Common myeloid progenitor, CD34-positive (primary cell): ENCODE results near the gene RPTOR.

Experiments
- CTCF ChIA-PET: fragments of 350-600 bp; sonication (Branson Sonifier 250); formaldehyde crosslinking; loops from one replicate; lab custom pipeline; 2021; ENCODE audit warnings: antibody characterized with exemption; lab: Charles Lee
- POLR2A ChIA-PET: fragments of 350-600 bp; sonication (Branson Sonifier 250); formaldehyde crosslinking; loops from one replicate; lab custom pipeline; 2021; ENCODE audit warnings: antibody characterized with exemption; lab: Charles Lee
- DNase-seq, 3 donors: peaks; one replicate each; pipeline versions ENCODE4 v3.0.0 to v3.0.0-alpha.2; 2013
- H3K27ac ChIP-seq, 2 experiments: 1 replicate in 1 of 2; 2 replicates in 1 of 2; pipeline ENCODE4 v1.7.0; 2013; ENCODE audit warnings: inconsistent platforms in 2 of 2, low read length in 2 of 2, mild to moderate bottlenecking in 2 of 2, low read depth in 1 of 2, moderate library complexity in 1 of 2; ENCODE audit not compliant: severe bottlenecking in 2 of 2, insufficient read depth in 1 of 2, poor library complexity in 1 of 2
- H3K27me3 ChIP-seq, 5 experiments: replicated peaks in 2 of 5; 1 replicate in 3 of 5; 2 replicates in 2 of 5; pipeline versions ENCODE4 v1.6.1 to v1.7.0; 2013; ENCODE audit warnings: low read length in 4 of 5, mild to moderate bottlenecking in 2 of 5, moderate library complexity in 2 of 5, inconsistent platforms in 1 of 5; ENCODE audit not compliant: insufficient read depth in 5 of 5, control insufficient read depth in 4 of 5
- H3K36me3 ChIP-seq, 4 experiments: 1 replicate in 2 of 4; 2 replicates in 2 of 4; pipeline versions ENCODE4 v1.6.1 to v1.7.0; 2013; ENCODE audit warnings: low read length in 3 of 4, control low read depth in 1 of 4, mild to moderate bottlenecking in 1 of 4; ENCODE audit not compliant: control insufficient read depth in 4 of 4, insufficient read depth in 4 of 4
- H3K4me1 ChIP-seq, 4 experiments: 1 replicate in 3 of 4; 2 replicates in 1 of 4; pipeline versions ENCODE4 v1.6.1 to v1.7.1; 2013; ENCODE audit warnings: low read length in 3 of 4, mild to moderate bottlenecking in 3 of 4, control low read depth in 1 of 4, inconsistent platforms in 1 of 4, moderate library complexity in 1 of 4; ENCODE audit not compliant: control insufficient read depth in 4 of 4, insufficient read depth in 4 of 4; ENCODE audit errors: control extremely low read depth in 1 of 4
- H3K4me3 ChIP-seq, 7 experiments: 1 replicate in 4 of 7; 2 replicates in 3 of 7; pipeline versions ENCODE4 v1.5.1 to v1.7.0; 2013; ENCODE audit warnings: mild to moderate bottlenecking in 7 of 7, low read length in 6 of 7, moderate library complexity in 6 of 7, inconsistent platforms in 2 of 7, low read depth in 2 of 7, control low read depth in 1 of 7; ENCODE audit not compliant: insufficient read depth in 4 of 7, control insufficient read depth in 1 of 7; ENCODE audit errors: extremely low read depth in 1 of 7
- H3K9me3 ChIP-seq, 5 experiments: 1 replicate in 4 of 5; 2 replicates in 1 of 5; pipeline versions ENCODE4 v1.6.1 to v1.7.1; 2013; ENCODE audit warnings: low read length in 4 of 5, mild to moderate bottlenecking in 2 of 5, inconsistent platforms in 1 of 5, low read depth in 1 of 5, moderate library complexity in 1 of 5; ENCODE audit not compliant: control insufficient read depth in 4 of 5, insufficient read depth in 2 of 5; ENCODE audit errors: control extremely low read depth in 1 of 5
- WGBS: methylation state at CpG from one replicate; pipeline ENCODE4 v1.1.5; 2013; ENCODE audit not compliant: insufficient coverage; 5-methylcytosine and 5-hydroxymethylcytosine counted together

RPTOR gene

DNA sequence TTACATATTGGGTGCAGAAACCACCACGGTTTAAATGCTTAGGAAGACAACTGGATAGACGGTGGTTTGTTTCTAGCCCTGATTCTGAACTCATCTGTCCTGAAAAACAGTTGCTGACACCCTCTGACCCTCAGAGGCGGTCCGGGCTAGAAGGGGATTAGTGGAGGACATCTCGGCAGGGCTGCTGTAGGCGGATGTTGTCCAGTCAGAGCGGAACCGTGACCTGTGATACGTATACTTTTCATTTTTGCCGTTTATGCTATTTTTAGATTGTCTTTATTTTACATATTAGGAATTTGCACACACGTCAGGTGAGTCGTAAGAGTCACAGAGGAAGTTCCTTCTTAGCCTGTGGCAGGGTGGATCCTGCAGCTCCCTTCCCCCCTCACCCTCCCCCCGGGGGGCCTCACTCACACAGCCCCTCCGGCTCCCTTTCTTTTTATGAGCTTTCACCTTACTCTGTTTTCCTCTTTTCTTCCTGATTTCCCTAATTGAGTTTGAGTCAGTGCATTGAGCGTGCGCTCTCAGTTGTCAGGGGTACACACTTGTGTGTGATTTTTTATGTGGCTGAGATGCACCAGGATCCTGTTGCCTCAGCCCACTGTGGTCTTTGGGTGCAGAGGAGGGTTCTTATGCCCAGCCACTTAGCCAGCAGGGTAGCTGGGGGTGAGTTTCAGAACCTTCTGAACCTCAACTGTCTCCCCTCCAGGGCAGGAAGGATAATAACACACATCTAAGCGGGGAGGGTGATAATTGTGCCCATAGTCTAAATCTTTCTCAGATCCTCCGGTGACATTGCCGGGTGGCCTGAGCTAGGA lies 236.0 kb downstream of the RPTOR start:
- Histone ChIP-seq H3K4me1 (peaks cover 15 to 60% (median 38%) of the 10 kb centered on the region in 4 experiments), H3K9me3 (no peaks in the 10 kb centered on the region), H3K4me3 (peak overlapping the region in 4 of 7 experiments; percentile 11 to 26 (median 22)), H3K27me3 (no peaks in the 10 kb centered on the region), H3K36me3 (peaks cover 0 to 15% (median 0%) of the 10 kb centered on the region in 4 experiments), H3K27ac (peak overlapping the region in 1 of 2 experiments; percentile 11)
- 59% methylated on average over 7 of the region's 19 CpGs for WGBS
- CTCF ChIA-PET: interaction anchor here (1.1 to 1.9 kb wide), 6 partner anchors 9 to 205 kb away, joined by 3 to 8 read pairs (median 4); no protein-coding TSS in a partner anchor
- POLR2A ChIA-PET: no interaction called here
- DNase-seq: peak in 2 of 3 donors; percentile 38 to 51

DNA sequence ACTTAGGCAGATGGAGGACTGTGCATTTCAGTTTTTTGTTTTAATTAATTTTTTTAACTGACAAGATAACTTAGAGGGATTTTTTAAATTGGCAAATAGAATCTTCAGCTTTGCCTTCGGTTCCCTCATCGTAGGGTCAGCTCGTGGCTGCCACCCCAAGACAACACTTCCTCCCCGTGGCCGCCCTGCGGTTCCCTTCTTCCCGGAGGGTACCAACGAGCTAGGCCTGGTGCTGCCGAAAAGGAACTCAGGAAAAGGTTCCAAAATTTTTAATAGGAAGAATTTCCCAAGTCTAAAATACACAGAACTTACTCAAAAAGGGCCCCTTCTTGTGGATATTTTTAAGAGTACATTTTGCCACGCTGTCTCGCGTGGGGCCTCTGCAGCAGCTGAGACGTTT lies 236.6 kb downstream of the RPTOR start:
- H3K4me1 ChIP-seq: peaks cover 15 to 54% (median 37%) of the 10 kb centered on the region in 4 experiments
- peak in 2 of 3 donors; percentile 42 to 47 for DNase-seq
- H3K4me3 ChIP-seq: peak overlapping the region in 5 of 7 experiments; percentile 11 to 38 (median 25)
- H3K27me3 ChIP-seq: no peaks in the 10 kb centered on the region
- no peak overlapping the region for H3K27ac ChIP-seq
- 32% methylated on average over 5 of the region's 13 CpGs for WGBS
- H3K36me3 ChIP-seq: peaks cover 0 to 15% (median 0%) of the 10 kb centered on the region in 4 experiments
- CTCF ChIA-PET: interaction anchor here (1.1 to 1.9 kb wide), 6 partner anchors 9 to 206 kb away, joined by 3 to 8 read pairs (median 4); no protein-coding TSS in a partner anchor
- H3K9me3 ChIP-seq: no peaks in the 10 kb centered on the region
- POLR2A ChIA-PET: no interaction called here

DNA sequence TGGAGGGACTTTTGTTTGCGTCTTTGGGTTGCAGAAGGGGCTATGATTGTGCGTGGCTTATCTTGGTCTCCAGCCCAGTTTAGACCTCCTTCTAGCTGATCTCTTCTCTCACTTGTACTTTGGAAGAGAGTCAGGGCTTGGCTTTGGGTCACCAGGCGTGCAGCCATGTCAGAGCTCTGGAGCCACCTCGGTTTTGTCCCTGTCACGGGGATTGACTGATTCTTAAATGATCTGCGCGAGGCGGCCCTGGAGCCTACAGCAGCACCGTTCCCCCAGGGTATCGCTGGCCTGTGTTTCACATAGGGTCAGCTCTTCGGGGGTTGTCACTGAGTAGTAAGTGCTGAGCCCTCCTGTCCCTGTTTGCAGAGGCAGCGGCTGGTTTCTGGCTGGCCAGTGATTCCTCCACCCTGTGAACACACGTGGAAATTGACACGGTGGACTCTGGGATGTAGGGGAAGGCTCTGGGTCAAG lies 237.2 kb downstream of the RPTOR start:
- no peak overlapping the region for H3K27ac ChIP-seq
- ChIA-PET POLR2A (no interaction called here), CTCF (interaction anchor here (1.1 to 1.9 kb wide), 5 partner anchors 10 to 206 kb away, joined by 3 to 8 read pairs (median 4); no protein-coding TSS in a partner anchor)
- H3K4me3 ChIP-seq: peak overlapping the region in 1 of 7 experiments; percentile 38
- H3K9me3 ChIP-seq: no peaks in the 10 kb centered on the region
- peaks cover 0 to 13% (median 0%) of the 10 kb centered on the region in 4 experiments for H3K36me3 ChIP-seq
- H3K4me1 ChIP-seq: peaks cover 15 to 48% (median 37%) of the 10 kb centered on the region in 4 experiments
- no peaks in the 10 kb centered on the region for H3K27me3 ChIP-seq
- WGBS: 93% methylated on average over 11 of the region's 14 CpGs
- no peak for DNase-seq

DNA sequence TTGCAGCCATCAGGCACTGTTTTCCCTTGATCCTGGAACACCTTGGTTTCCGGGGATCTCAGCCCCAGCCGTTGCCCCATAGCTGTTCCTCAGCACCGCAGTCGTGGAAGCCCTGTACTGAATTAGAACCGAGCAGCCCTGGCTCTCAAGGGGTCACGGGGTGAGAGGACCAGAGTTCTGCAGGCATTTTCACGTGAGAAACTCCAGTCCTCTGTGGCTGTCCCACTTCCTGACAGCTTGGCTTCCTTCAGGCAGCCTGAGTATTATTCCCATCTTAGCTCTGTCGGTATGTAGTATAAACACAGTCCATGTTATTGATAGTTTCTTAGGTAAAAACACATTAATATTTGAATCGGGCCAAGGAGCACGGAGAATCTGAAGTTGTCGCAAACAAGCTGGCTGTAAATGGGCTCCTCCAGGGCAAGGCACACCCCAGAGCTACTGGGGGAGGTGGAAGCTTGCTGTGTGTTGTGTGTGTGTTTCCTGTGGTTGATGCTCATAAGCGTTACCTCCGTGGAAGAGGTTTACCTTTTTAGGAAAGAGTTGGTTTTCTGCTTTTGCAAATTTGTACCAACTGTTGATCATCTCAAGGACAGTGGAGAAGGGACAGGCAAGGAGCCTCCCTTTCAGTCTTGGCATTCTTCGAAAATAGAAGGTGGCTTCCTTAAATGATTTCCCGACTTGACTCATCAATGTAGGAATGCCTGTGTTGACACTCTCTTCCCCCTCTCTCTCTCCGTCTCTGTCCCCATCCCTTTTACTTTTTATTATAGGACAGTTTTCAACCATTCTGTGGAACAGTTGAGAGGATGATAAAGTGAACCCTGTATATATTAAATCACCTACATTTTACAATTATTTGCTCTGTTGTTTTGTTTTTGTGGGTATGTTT lies 238.1 kb downstream of the RPTOR start:
- DNase-seq: peak in 2 of 3 donors; percentile 25 to 50
- Histone ChIP-seq H3K36me3 (peaks cover 0 to 13% (median 0%) of the 10 kb centered on the region in 4 experiments), H3K9me3 (peaks cover 0 to 3% (median 0%) of the 10 kb centered on the region in 5 experiments), H3K27ac (no peak overlapping the region), H3K4me1 (peaks cover 15 to 48% (median 37%) of the 10 kb centered on the region in 4 experiments), H3K27me3 (no peaks in the 10 kb centered on the region), H3K4me3 (peak overlapping the region in 1 of 7 experiments; percentile 14)
- POLR2A ChIA-PET: no interaction called here
- CTCF ChIA-PET: interaction anchor here (1.1 to 2.3 kb wide), 3 partner anchors 9 to 165 kb away, joined by 3 to 5 read pairs (median 3); no protein-coding TSS in a partner anchor
- WGBS: 62% methylated on average over 11 of the region's 16 CpGs

DNA sequence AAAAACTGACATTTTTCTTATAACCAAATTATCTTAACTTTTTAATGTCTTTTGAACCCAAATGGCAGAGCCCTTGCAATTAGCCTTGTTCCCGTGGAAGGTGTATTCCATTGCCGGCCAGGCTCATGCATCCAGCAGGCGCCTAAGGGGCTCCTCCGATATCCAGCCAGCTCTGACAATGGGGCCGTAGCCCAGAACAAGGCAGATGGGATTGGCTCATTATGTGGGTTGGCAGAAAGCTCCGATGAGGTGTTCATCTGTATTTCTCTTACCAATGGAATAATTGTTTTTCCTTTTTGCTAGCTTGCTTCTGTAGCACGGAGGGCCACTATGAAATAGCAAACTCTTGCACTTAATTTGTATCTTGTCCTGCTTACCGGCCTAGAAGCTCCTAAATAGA lies 238.8 kb downstream of the RPTOR start:
- no peak for DNase-seq
- Histone ChIP-seq H3K4me3 (no peak overlapping the region), H3K9me3 (peaks cover 0 to 3% (median 0%) of the 10 kb centered on the region in 5 experiments), H3K27me3 (no peaks in the 10 kb centered on the region), H3K4me1 (peaks cover 15 to 48% (median 37%) of the 10 kb centered on the region in 4 experiments), H3K27ac (no peak overlapping the region), H3K36me3 (peaks cover 0 to 12% (median 0%) of the 10 kb centered on the region in 4 experiments)
- ChIA-PET POLR2A (no interaction called here), CTCF (interaction anchor here (1.2 to 2.3 kb wide), 2 partner anchors 10 to 44 kb away, joined by 3 to 5 read pairs; no protein-coding TSS in a partner anchor)
- WGBS: 99% methylated on average over 8 of the region's 8 CpGs

DNA sequence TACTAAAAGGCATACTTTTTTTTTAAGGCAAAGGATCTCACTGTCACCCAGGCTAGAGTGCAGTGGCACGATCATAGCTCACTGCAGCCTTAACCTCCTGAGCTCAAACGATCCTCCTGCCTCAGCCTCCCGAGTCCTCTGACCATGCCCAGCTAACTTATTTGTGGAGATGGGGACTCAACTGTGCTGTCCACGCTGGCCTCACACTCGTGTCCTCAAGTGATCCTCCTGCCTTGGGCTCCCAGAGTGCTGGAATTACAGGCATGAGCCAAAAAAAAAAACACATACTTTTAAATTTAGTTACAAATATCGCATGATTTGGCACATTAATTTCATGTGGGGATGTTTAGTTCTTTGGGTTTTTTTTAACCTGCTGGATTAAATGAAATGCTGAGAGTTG lies 239.3 kb downstream of the RPTOR start:
- POLR2A ChIA-PET: no interaction called here
- Histone ChIP-seq H3K27me3 (no peaks in the 10 kb centered on the region), H3K4me1 (peaks cover 15 to 48% (median 37%) of the 10 kb centered on the region in 4 experiments), H3K27ac (no peak overlapping the region), H3K4me3 (no peak overlapping the region), H3K36me3 (peaks cover 0 to 7% (median 0%) of the 10 kb centered on the region in 4 experiments), H3K9me3 (peaks cover 0 to 3% (median 0%) of the 10 kb centered on the region in 5 experiments)
- CTCF ChIA-PET: interaction anchor here (0.7 to 2.3 kb wide), 3 partner anchors 10 to 43 kb away, joined by 3 to 5 read pairs (median 3); no protein-coding TSS in a partner anchor
- DNase-seq: no peak
- WGBS: 94% methylated on average over 3 of the region's 6 CpGs
